ENCODE measurements around the gene DUSP7.

Gene DUSP7

GRCh38 chr3:52064561-52064960 lies 8.2 kb upstream of the DUSP7 start:
- Histone ChIP-seq H3K9me3 (ENCODE audit: control insufficient read depth, insufficient read depth, low read depth, low read length) (no peaks in the 10 kb centered on the region), H3K4me1 (ENCODE audit: control insufficient read depth, insufficient read depth, low read length) (no peaks in the 10 kb centered on the region), H3K36me3 (ENCODE audit: control insufficient read depth in 2 of 2, insufficient read depth in 1 of 2, low read length in 2 of 2) (no peaks in the 10 kb centered on the region), H3K27ac (ENCODE audit: extremely low read depth, low read depth, low read length) (no peak overlapping the region), H3K4me3 (ENCODE audit: low read depth, low read length) (no peak overlapping the region)
- CTCF ChIA-PET, result no interaction called here
- TF ChIP-seq ZNF48 (tag by site-specific recombination; IDR thresholded peaks at IDR 0.05), result no peak
- TF ChIP-seq KLF1 (tag by site-specific recombination; IDR thresholded peaks at IDR 0.05), result no peak
- no peak for TF ChIP-seq HOXA7 (CRISPR knock-in tag; IDR thresholded peaks at IDR 0.05; ENCODE audit: borderline replicate concordance)
- no peak for TF ChIP-seq ZNF76 (tag by site-specific recombination; IDR thresholded peaks at IDR 0.05; ENCODE audit: borderline replicate concordance, low read depth)
- TF ChIP-seq ZSCAN4 (tag by site-specific recombination; IDR thresholded peaks at IDR 0.05), result no peak
- no peak for TF ChIP-seq ZNF16 (tag by site-specific recombination; IDR thresholded peaks at IDR 0.05; ENCODE audit: low read depth)
- TF ChIP-seq, protein P1, sequence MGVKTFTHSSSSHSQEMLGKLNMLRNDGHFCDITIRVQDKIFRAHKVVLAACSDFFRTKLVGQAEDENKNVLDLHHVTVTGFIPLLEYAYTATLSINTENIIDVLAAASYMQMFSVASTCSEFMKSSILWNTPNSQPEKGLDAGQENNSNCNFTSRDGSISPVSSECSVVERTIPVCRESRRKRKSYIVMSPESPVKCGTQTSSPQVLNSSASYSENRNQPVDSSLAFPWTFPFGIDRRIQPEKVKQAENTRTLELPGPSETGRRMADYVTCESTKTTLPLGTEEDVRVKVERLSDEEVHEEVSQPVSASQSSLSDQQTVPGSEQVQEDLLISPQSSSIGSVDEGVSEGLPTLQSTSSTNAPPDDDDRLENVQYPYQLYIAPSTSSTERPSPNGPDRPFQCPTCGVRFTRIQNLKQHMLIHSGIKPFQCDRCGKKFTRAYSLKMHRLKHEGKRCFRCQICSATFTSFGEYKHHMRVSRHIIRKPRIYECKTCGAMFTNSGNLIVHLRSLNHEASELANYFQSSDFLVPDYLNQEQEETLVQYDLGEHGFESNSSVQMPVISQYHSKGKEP (tag by site-specific recombination; IDR thresholded peaks at IDR 0.05), result no peak
- TF ChIP-seq ZBTB8A (tag by site-specific recombination; IDR thresholded peaks at IDR 0.05), result no peak
- TF ChIP-seq BCL11A (tag by site-specific recombination; IDR thresholded peaks at IDR 0.05; ENCODE audit: low read depth), result no peak
- TF ChIP-seq ZNF670 (tag by site-specific recombination; IDR thresholded peaks at IDR 0.05; ENCODE audit: low read depth), result no peak
- POLR2A ChIA-PET, result no interaction called here

DNA sequence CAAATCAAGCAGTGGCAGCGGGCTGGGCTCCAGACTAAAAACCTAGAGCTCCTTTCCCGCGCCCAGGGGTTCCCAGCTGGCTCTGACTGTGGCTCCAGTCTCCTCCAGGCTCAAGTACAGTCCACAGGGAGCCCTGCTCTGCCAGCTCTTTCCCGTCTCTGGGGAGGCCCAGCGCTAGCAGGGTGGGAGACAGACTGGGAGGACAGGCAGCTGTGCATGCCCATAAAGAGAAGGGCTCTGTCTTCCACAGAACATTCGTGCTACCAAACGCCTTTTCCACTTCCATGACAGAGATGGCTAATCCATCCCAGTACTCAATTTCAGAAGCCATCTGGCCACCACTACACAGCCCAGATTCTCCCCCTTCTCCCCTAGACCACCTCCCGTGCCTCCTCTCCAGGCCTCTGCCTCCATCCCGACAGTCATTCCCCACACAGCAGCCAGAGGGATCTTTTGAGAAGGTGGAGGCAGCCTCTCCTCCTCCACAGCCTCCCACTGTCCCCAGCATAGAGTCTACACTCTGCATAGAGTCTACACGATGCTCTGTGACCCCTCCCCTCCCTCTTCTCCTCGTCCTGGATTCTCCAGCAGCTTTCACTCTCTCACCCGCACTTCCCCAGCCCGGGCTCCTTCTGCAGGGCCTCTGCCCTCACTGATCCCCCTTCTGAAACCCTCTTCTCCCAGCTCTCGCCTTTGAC lies 6.8 kb upstream of the DUSP7 start:
- H3K36me3 ChIP-seq (ENCODE audit: control insufficient read depth in 2 of 2, insufficient read depth in 1 of 2, low read length in 2 of 2), result no peaks in the 10 kb centered on the region
- no peaks in the 10 kb centered on the region for H3K4me1 ChIP-seq (ENCODE audit: control insufficient read depth, insufficient read depth, low read length)
- CTCF ChIA-PET, result interaction anchor here (1.1 to 1.5 kb wide), 2 partner anchors 16 to 62 kb away, joined by 4 to 7 read pairs; no protein-coding TSS in a partner anchor
- no peak overlapping the region for H3K4me3 ChIP-seq (ENCODE audit: low read depth, low read length)
- H3K9me3 ChIP-seq (ENCODE audit: control insufficient read depth, insufficient read depth, low read depth, low read length), result no peaks in the 10 kb centered on the region
- no peak overlapping the region for H3K27ac ChIP-seq (ENCODE audit: extremely low read depth, low read depth, low read length)
- POLR2A ChIA-PET, result no interaction called here
- no peak for TF ChIP-seq ZFP3 (tag by site-specific recombination; IDR thresholded peaks at IDR 0.05; ENCODE audit: low read depth)
- no peak for TF ChIP-seq ZNF239 (tag by site-specific recombination; IDR thresholded peaks at IDR 0.05)
- TF ChIP-seq ZFHX2 (tag by site-specific recombination; conservative IDR thresholded peaks at IDR 0.05), result peak; percentile 57
- no peak for TF ChIP-seq PRDM2 (tag by site-specific recombination; IDR thresholded peaks at IDR 0.05; ENCODE audit: borderline replicate concordance)
- TF ChIP-seq ZBTB6 (tag by site-specific recombination; IDR thresholded peaks at IDR 0.05), result peak; percentile 48
- TF ChIP-seq EGR2 (tag by site-specific recombination; IDR thresholded peaks at IDR 0.05; ENCODE audit: low read depth), result peak; percentile 51; the same call in 1 of the 2 replicates
- no peak for TF ChIP-seq ZNF366 (tag by site-specific recombination; conservative IDR thresholded peaks at IDR 0.05)
- no peak for TF ChIP-seq ZNF266 (tag by site-specific recombination; IDR thresholded peaks at IDR 0.05; ENCODE audit: low read depth)
- TF ChIP-seq, protein P2, sequence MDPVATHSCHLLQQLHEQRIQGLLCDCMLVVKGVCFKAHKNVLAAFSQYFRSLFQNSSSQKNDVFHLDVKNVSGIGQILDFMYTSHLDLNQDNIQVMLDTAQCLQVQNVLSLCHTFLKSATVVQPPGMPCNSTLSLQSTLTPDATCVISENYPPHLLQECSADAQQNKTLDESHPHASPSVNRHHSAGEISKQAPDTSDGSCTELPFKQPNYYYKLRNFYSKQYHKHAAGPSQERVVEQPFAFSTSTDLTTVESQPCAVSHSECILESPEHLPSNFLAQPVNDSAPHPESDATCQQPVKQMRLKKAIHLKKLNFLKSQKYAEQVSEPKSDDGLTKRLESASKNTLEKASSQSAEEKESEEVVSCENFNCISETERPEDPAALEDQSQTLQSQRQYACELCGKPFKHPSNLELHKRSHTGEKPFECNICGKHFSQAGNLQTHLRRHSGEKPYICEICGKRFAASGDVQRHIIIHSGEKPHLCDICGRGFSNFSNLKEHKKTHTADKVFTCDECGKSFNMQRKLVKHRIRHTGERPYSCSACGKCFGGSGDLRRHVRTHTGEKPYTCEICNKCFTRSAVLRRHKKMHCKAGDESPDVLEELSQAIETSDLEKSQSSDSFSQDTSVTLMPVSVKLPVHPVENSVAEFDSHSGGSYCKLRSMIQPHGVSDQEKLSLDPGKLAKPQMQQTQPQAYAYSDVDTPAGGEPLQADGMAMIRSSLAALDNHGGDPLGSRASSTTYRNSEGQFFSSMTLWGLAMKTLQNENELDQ (tag by site-specific recombination; IDR thresholded peaks at IDR 0.05; ENCODE audit: low read depth), result no peak

Data from HEK293 (cell line).